Jurkat, Clone E6-1 (cell line): Measurements from ENCODE around the gene ARHGAP5.
A peak's percentile ranks its signal among the peaks of the same experiment; 100 is the strongest.
"Not testable (repeated sequence)": the region's sequence is repeated elsewhere in the genome, so short reads cannot be mapped to it uniquely, and the experiment has no call there.

Source experiments
- DNase-seq: peaks from one replicate; pipeline ENCODE4 v3.0.0-alpha.2; 2011; ENCODE audit warnings: low read depth, low spot score
- H3K4me3 ChIP-seq: 2 replicates; pipeline ENCODE4 v1.5.1; 2011; ENCODE audit warnings: mild to moderate bottlenecking, low read length, control low read depth, moderate library complexity

Gene ARHGAP5

DNA sequence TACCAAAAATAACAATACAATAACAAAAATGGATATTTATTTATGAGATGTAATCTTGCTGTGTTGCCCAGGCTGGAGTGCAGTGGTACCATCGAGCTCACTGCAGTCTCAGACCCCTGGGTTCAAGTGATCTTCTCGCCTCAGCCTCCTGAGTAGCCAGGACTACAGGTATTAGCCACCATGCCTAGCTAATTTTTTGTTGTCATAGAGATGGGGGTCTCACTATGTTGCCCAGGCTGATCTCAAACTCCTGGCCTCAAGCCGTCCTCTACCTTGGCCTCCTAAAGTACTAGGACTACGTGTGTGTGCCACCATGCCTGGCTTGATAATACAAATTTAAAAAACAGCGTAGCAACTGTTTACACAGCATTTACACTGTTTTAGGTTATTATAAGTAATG is 23.1 kb downstream of the ARHGAP5 start:
- H3K4me3 ChIP-seq: no peak overlapping the region
- DNase-seq: no peak

GRCh38 chr14:32102152-32102787 is 25.2 kb downstream of the ARHGAP5 start:
- DNase-seq: peak; percentile 55
- H3K4me3 ChIP-seq: no peak overlapping the region

- H3K4me3 ChIP-seq: no peak overlapping the region
- DNase-seq: no peak
Measured at GRCh38 chr14:32102968-32103367, 25.9 kb downstream of the ARHGAP5 start.

- DNase-seq: no peak
- no peak overlapping the region for H3K4me3 ChIP-seq
Measured at GRCh38 chr14:32104308-32104707, 27.2 kb downstream of the ARHGAP5 start.

DNA sequence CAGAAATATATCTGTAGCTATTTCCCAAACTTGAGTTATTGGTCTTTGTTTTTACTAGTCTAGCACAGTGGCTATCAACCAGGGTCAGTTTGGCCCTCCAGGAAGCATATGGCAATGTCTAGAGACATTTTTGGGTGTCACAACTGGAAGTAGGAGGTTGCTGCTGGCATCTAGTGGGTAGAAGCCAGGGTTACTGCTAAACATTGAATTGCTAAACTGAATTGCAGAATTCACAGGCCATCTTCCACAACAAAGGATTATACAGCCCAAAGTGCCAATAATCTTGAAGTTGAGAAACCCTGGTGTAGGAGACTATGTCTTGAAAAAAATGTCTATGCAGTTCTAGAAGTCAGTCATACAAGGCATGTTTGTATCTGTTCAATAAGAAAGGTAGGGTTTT is 27.7 kb downstream of the ARHGAP5 start:
- no peak for DNase-seq
- no peak overlapping the region for H3K4me3 ChIP-seq

DNA sequence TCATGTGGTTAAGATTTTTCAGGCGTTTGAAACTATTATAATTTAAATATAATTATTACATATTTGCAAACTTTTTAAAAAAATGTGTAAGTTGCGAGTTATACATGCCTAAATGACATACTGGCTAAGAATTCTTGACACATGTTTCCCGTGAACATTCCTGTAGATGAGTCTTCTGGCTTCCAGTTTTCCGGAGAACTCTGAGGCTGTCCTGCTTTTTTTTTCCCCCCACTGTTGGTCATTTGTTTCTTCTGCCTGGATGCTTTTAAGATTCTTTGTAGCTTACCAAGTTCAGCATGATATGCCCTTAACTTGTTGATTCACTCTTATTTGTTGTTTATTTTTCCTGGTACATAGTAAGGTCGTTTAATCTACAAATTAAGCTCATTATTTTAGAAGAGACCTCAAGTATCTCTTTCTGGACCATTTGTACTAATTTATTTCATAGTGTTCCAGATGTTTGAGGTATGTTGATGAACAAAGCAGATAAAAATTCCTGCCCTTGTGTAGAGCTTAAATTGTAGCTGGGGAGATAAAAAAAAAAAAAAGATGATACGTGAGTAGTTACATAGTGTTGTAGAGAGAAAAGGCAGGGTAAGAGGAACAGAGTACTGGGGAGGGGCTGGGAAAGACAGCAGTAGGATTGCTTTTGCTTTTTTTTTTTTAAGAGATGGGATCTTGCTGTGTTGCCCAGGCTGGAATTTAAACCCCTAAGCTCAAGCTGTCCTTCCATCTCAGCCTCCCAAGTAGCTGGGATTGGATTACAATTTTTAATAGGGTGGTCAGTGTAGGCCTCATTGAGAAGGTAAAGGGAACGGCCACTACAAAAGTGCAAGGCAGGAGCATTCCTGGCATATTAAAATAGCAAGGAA is 32.8 kb downstream of the ARHGAP5 start:
- DNase-seq: no peak

GRCh38 chr14:32110548-32110896 is 33.4 kb downstream of the ARHGAP5 start:
- H3K4me3 ChIP-seq: no peak overlapping the region
- no peak for DNase-seq

More for the DNA sequence above, 32.8 kb downstream of the ARHGAP5 start:
- H3K4me3 ChIP-seq: no peak overlapping the region

- no peak overlapping the region for H3K4me3 ChIP-seq
Measured at GRCh38 chr14:32121536-32121935, 44.4 kb downstream of the ARHGAP5 start.

GRCh38 chr14:32121948-32122347 is 44.8 kb downstream of the ARHGAP5 start:
- H3K4me3 ChIP-seq: no peak overlapping the region
- no peak for DNase-seq

More at GRCh38 chr14:32121536-32121935, 44.4 kb downstream of the ARHGAP5 start:
- no peak for DNase-seq

DNA sequence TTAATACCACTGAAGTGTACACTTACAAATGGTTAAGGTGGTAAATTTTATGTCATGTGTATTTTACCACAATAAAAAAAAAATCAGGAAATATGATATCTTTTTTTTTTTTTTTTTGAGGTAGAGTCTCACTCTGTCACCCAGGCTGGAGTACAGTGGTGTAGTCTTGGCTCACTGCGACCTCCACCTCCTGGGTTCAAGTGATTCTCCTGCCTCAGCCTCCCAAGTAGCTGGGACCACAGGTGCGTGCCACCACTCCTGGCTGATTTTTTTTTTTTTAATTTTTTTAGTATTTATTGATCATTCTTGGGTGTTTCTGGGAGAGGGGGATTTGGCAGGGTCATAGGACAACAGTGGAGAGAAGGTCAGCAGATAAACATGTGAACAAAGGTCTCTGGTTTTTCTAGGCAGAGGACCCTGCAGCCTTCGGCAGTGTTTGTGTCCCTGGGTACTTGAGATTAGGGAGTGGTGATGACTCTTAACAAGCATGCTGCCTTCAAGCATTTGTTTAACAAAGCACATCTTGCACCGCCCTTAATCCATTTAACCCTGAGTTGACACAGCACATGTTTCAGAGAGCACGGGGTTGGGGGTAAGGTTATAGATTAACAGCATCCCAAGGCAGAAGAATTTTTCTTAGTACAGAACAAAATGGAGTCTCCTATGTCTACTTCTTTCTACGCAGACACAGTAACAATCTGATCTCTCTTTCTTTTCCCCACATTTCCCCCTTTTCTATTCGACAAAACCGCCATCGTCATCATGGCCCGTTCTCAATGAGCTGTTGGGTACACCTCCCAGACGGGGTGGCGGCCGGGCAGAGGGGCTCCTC is 50.0 kb downstream of the ARHGAP5 start:
- DNase-seq, H3K4me3 ChIP-seq: not testable (repeated sequence)

DNA sequence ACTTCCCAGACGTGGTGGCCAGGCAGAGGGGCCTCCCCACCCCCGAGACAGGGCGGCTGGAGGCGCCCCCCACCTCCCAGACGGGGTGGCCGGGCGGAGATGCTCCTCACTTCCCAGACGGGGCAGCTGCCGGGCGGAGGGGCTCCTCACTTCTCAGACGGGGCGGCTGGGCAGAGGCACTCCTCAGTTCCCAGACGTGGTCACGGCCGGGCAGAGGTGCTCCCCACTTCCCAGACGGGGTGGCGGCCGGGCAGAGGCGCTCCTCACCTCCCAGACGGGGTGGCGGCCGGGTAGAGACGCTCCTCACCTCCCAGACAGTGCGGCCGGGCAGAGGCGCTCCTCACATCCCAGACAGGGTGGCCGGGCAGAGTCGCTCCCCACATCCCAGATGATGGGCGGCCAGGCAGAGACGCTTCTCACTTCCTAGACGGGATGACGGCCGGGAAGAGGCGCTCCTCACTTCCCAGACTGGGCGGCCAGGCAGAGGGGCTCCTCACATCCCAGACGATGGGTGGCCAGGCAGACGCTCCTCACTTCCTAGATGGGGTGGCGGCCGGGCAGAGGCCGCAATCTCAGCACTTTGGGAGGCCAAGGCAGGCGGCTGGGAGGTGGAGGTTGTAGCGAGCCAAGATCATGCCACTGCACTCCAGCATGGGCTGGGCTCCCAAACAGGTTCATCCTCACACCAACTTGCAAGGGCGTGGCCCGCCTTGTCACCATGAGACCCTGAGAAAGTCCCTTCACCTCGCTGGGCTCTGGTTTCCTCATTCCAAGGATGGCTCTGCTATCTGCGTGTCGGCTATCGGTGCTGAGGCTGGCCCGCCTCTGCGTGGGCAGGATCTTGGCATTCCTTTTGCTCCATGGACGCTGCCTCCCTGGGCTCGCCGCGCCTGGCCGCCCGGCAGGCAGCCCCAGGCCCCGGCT is 50.9 kb downstream of the ARHGAP5 start:
- not testable (repeated sequence) for H3K4me3 ChIP-seq, DNase-seq

GRCh38 chr14:32128703-32129102 is 51.6 kb downstream of the ARHGAP5 start:
- H3K4me3 ChIP-seq: no peak overlapping the region
- no peak for DNase-seq

DNA sequence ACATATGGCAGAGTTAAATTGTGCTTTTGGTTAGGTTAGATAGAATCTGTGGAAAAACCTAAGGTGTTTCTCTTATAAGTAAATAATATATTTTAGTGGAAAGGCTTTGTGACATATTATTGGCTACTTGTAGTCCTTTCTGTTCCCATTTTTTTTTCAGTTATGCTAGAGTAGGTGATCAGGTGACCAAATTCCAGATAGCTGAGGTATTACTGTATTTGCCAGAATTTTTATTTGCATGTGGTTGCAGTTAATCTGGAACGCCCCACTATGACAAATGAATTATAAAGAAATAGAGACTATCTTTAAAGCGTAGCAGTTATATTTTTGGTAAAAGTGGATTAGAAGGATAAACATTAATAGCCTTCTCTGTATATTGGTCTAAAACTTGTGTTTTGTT is 52.0 kb downstream of the ARHGAP5 start:
- DNase-seq: no peak
- no peak overlapping the region for H3K4me3 ChIP-seq

GRCh38 chr14:32131689-32132088 is 54.6 kb downstream of the ARHGAP5 start:
- H3K4me3 ChIP-seq, DNase-seq: not testable (repeated sequence)

DNA sequence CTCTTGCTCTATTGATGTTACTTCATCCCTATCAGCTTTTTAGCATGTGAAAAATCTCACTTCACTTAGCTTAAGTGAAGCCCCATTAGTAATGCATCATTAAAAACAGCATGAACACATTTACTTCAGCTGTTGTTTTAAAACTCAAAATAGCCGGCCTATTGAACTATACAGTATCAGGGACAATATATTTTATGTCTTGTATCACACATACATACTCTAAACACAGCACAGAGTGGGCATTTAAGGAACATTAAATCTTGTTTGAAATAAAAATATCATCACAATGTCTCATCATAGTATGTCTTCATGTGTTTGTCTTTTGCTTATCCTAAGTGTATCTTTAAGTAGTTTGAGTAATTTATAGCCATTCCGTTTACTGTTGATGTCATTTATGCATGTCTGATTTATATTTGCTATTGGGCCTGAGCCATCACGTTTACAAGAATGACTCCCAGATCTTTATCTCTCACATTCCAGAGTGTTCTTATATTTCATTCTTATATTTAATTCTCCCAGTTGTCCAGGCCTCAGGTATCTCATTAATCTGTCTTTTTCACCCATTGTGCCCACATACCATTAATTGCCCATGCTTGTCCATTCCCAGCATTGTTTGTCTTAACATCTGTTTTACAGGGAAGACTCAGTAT is 57.5 kb downstream of the ARHGAP5 start:
- H3K4me3 ChIP-seq: no peak overlapping the region
- DNase-seq: no peak

GRCh38 chr14:32136027-32136825 is 59.1 kb downstream of the ARHGAP5 start:
- DNase-seq: no peak
- no peak overlapping the region for H3K4me3 ChIP-seq

GRCh38 chr14:32137313-32137712 is 60.2 kb downstream of the ARHGAP5 start:
- H3K4me3 ChIP-seq: no peak overlapping the region
- no peak for DNase-seq

- no peak for DNase-seq
- H3K4me3 ChIP-seq: no peak overlapping the region
Measured at GRCh38 chr14:32137892-32138291, 60.8 kb downstream of the ARHGAP5 start.
